ENCODE measurements around the gene MPC1.

Gene MPC1

GRCh38 chr6:166317261-166318212, 65.2 kb downstream of the MPC1 start:
- DNase-seq (ENCODE audit: low read depth in 2 of 2), result no peak

DNA sequence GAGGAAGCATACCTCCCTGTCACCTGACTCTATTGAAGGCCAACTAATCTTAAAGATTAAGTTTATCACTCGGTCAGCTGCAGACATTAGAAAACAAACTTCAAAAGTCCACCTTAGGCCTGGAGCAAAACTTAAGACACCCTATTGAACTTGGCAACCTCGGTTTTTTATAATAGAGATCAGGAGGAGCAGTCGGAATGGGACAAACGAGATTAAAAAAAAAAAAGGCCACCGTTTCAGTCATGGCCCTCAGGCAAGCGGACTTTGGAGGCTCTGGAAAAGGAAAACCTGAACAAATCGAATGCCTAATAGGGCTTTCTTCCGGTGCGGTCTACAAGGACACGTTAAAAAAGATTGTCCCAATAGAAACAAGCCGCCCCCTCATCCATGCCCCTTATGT, 67.3 kb downstream of the MPC1 start:
- no peak for DNase-seq (ENCODE audit: low read depth in 2 of 2)

All from stimulated activated CD4-positive, alpha-beta T cell treated with anti-CD3 and anti-CD28 coated beads, Interleukin-4, amount 100 ng/mL, for 48 hours (primary cell).